B cell (primary cell): ENCODE results near the gene ANKRD28.

Source experiments
- CTCF ChIP-seq: fragments of 200-600 bp; IDR thresholded peaks from one replicate; pipeline ENCODE4 v1.8.0; 2022; ENCODE audit warnings: antibody characterized with exemption, mild to moderate bottlenecking
- EZH2 ChIP-seq: IDR thresholded peaks from 2 replicates; pipeline ENCODE4 v1.6.1; 2012; ENCODE audit warnings: borderline replicate concordance, low read depth, mild to moderate bottlenecking, moderate library complexity, low read length; ENCODE audit not compliant: insufficient read depth, poor library complexity, severe bottlenecking

GRCh38 chr3:15815696-15816095 is 17.9 kb upstream of the ANKRD28 start:
- TF ChIP-seq EZH2 (no peak), CTCF (peak; percentile 63)
